Measurements from ENCODE around the gene DCLK1.

DCLK1 gene

GRCh38 chr13:36147330-36147729, 16.1 kb upstream of the DCLK1 start:
- no peak for TF ChIP-seq CTCF (conservative IDR thresholded peaks at IDR 0.05; ENCODE audit: low read length)

DNA sequence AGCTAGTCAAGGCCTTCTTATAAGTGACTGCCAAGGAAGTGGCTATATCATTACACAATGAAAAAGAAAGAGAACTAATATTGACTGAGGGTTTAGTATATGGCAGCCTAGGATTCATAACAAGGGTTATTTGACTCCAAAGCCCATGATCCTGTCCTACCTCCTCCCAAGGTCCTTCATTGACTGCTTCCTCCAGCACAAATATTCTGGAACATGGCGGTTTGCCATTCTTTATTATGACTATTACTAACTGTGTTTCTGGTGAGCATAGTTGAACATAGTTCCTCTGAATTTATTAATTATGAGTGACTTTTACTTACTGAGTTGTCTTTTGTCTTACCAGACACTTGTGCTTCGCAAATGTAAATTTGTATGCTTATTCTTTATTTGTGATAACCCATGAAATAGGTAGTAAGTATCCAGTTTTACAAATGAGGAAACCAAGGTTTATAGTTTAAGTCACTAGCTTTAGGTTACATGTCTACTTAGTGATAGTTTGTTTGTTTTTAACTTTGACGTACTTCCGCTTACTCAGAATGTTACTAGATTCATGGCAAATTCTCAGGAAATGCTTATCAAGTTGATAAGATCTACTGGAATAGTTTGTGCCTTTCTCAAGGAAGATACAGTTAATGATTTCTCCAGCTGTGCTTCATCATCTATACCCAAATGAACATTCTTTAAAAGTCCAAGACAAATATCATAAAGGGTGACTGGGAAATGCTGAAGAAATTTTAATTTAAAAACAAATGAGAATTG, 15.5 kb upstream of the DCLK1 start:
- no peak for DNase-seq (ENCODE audit: low read depth)

More at GRCh38 chr13:36147330-36147729, 16.1 kb upstream of the DCLK1 start:
- no peak overlapping the region for H3K4me3 ChIP-seq (ENCODE audit: low read length)
- DNase-seq (ENCODE audit: low read depth): no peak

DNA sequence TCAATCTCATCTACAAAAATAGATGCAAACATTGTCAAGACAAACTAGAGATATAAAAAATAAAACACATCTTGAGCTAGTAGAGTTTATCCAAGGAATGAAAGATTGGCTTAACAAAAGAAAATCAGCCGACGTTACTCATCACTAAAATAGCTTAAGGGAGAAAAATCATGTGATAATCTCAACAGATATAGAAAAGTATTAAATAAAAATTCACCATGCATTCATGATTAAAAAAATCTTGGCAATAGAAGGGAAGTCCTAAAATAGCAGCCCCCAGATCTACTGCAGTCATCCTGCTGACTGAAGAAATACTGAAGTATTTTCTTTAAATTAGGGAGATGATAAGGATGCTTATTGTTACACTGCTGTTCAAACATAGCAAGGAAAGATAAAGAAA, 12.6 kb upstream of the DCLK1 start:
- no peak for TF ChIP-seq CTCF (conservative IDR thresholded peaks at IDR 0.05; ENCODE audit: low read length)
- H3K4me3 ChIP-seq (ENCODE audit: low read length): no peak overlapping the region
- DNase-seq (ENCODE audit: low read depth): no peak

More for the DNA sequence above, 15.5 kb upstream of the DCLK1 start:
- no peak for TF ChIP-seq CTCF (conservative IDR thresholded peaks at IDR 0.05; ENCODE audit: low read length)
- H3K4me3 ChIP-seq (ENCODE audit: low read length): no peak overlapping the region

GRCh38 chr13:36142735-36143134, 11.6 kb upstream of the DCLK1 start:
- DNase-seq (ENCODE audit: low read depth): no peak
- TF ChIP-seq CTCF (conservative IDR thresholded peaks at IDR 0.05; ENCODE audit: low read length): no peak
- H3K4me3 ChIP-seq (ENCODE audit: low read length): no peak overlapping the region

DNA sequence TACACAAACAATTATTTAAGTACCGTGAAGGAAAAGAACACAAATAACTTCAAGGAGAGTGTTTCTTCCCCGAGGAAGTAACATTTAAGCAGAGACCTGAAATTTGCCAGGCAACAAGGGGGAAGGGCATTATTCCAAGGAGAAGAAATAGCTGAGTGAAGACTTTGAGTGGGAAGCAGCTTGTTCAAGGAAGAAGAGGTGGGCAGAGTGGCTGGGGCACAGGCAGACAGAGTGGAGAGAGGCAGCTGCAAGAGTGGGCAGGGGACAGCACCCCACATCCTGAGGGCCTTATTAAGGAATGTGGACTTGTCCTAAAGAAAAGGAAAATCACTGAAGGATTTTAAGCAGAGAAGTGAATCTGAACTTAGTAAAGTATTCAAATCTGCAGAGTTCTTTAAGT, 4.7 kb upstream of the DCLK1 start:
- DNase-seq (ENCODE audit: low read depth): no peak
- no peak for TF ChIP-seq CTCF (conservative IDR thresholded peaks at IDR 0.05; ENCODE audit: low read length)
- H3K4me3 ChIP-seq (ENCODE audit: low read length): no peak overlapping the region

DNA sequence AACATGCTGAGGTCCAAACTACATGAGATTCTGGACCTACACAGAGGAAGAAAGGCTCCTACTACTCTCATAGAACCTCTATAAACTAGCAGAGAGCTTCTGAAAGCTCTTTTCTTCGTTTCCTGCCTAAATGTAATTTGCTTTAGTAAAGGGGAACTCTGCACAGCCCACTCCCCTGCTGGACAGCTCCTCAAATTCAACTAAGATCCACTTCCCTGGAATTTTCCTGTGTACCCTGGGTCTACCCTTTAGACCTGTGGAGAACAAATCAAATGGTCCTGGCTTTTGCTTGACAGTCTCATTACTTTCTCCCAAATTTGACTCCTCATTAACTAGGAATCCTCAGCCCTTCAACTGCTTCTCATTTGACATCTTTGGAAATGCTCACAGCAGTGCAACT, 3.5 kb upstream of the DCLK1 start:
- no peak for DNase-seq (ENCODE audit: low read depth)
- no peak overlapping the region for H3K4me3 ChIP-seq (ENCODE audit: low read length)
- TF ChIP-seq CTCF (conservative IDR thresholded peaks at IDR 0.05; ENCODE audit: low read length): no peak

DNA sequence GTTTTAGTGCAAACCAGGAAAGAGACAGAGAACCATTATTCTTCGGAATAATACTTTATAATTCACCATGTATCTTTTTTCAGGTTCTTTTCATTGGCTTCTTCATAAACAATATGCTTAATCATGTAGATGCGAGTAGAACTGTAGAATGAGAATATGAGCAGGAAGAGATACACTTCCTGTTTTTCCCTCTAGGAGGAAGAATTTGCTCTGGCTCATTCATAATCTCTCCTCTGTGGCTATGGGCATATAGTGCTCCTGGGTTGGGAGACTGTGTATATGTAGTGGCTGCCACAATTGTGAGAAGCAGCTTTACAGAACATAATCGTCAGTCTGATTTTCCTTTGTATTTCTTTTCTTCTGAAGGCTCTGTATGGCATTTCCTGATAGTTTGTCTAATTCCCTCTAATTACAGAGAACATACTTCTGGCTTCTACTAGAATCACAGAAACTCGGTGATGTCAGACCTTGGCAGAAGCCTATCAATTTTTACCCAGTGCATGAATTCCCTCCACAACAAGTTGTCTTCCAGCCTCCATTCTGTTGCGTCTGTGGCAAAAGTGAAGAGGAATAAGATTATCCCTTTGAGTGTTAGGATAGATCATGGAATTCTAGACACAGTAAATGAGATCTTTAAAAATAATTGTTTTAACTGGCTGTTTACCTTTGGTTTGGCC, 2.9 kb upstream of the DCLK1 start:
- no peak overlapping the region for H3K4me3 ChIP-seq (ENCODE audit: low read length)
- DNase-seq (ENCODE audit: low read depth): no peak
- no peak for TF ChIP-seq CTCF (conservative IDR thresholded peaks at IDR 0.05; ENCODE audit: low read length)

Data from AG10803 (cell line).